HG02623 (cell line): ENCODE measurements around the gene ADAD1.

Experiments
- ATAC-seq: cut with Tn5 transposase; IDR thresholded peaks from one replicate; pipeline ENCODE4 v1.9.1; 2021; ENCODE audit warnings: moderate library complexity; ENCODE audit not compliant: unreplicated experiment

ADAD1 gene

GRCh38 chr4:122453384-122453995 lies 74.7 kb downstream of the ADAD1 start:
- no peak for ATAC-seq

- no peak for ATAC-seq
Measured at GRCh38 chr4:122456231-122457116, 77.7 kb downstream of the ADAD1 start, which contains the start of gene IL2. IL2 (minus strand) TSS chr4:122456725; CDS start chr4:122456440, 285 bp downstream.

GRCh38 chr4:122458625-122459024 lies 79.8 kb downstream of the ADAD1 start:
- peak; percentile 72 for ATAC-seq

GRCh38 chr4:122469457-122469856 lies 90.6 kb downstream of the ADAD1 start:
- ATAC-seq = no peak

GRCh38 chr4:122475233-122475632 lies 96.4 kb downstream of the ADAD1 start:
- ATAC-seq = no peak

GRCh38 chr4:122476126-122476525 lies 97.3 kb downstream of the ADAD1 start:
- no peak for ATAC-seq

- no peak for ATAC-seq
Measured at GRCh38 chr4:122476745-122477144, 97.9 kb downstream of the ADAD1 start.
